ENCODE results near the gene SLC29A2.

The SLC29A2 gene

DNA sequence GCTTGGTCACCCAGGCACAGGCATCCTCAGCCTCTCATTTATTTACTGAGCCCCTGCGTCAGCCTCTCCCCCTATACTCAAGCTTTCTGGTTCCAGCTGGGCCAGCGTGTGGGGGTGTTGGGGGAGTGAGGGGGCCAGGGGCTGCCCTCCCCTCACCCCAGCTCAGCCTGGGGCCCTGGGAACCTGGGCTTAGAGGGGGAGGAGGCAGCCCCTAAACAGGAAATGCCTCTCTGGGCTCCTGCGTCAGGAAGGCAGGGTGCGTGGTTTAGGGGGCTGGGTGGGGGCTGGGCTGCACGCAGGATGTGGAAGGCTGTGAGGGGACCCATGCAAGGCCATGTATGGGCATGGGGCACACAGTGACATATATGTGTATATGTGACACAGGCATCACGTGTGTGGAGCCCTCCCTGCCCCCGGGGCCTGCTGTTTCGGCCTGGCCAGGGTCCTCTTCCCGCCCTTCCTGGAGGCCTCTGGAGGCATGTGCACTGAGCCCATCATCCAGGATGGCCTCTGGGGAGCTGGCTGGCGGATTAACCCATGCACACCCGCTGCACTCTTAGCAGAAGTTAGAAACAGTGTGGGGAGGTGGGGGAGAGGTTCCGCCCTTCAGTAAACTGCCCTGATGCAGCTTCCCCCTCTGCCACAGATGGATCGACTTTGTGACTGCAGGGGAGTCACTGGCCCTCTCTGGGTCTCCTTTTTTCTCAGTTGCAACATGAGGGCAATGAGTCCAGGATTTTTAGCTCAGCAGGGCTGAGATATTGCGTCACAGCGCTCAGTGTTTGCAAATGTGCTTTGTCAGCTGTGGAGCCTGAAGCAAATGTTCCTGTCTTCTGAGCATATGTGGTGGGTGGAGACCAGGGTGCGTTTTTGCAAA, 53.6 kb downstream of the SLC29A2 start:
- ATAC-seq, result peak; percentile 55 to 60

DNA sequence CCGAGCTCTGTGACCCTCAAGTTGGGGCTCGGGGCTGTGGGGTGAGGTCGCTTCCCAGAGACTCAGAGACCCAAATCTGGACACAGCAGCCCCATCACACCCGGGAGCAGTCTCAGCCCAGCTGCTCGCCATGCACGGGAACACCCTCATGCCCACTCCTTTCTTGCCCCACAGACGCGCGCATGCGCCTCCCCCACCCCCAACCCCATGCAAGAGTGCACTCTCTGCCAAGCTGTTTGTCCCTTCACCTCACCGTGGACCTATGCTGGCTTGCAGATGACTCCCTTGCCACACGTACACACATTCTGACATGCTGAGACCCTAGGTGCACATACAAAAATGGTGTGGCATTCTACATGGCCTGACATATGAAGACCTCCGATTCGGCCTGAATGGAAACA, 54.2 kb downstream of the SLC29A2 start:
- no peak for ATAC-seq

DNA sequence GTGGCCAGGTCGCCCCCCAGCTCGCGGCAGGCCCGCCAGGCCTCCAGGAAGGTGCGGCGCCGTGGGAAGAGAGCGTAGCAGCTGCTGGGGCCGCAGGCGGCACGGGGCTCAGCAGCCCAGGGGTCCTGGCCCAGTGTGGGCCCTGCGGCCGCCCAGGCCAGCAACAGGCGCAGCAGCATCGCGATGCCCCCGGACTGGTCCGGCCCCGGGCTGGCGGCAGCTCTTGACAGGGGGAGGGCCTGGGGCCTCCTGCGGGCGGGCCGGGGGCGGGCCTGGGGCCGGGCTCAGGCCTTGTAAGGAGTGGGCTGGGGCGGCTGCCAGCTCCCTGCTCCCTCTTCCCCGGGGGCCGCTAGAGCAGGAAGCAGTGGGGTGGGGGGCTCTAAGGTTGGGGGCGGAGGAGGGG, 54.7 kb downstream of the SLC29A2 start, which contains the start of gene CD248:
Gene CD248 (minus strand): TSS at position 196 of the 403 bp plus-strand sequence. CDS start 17 bp downstream, at position 179.
- ATAC-seq, result no peak

DNA sequence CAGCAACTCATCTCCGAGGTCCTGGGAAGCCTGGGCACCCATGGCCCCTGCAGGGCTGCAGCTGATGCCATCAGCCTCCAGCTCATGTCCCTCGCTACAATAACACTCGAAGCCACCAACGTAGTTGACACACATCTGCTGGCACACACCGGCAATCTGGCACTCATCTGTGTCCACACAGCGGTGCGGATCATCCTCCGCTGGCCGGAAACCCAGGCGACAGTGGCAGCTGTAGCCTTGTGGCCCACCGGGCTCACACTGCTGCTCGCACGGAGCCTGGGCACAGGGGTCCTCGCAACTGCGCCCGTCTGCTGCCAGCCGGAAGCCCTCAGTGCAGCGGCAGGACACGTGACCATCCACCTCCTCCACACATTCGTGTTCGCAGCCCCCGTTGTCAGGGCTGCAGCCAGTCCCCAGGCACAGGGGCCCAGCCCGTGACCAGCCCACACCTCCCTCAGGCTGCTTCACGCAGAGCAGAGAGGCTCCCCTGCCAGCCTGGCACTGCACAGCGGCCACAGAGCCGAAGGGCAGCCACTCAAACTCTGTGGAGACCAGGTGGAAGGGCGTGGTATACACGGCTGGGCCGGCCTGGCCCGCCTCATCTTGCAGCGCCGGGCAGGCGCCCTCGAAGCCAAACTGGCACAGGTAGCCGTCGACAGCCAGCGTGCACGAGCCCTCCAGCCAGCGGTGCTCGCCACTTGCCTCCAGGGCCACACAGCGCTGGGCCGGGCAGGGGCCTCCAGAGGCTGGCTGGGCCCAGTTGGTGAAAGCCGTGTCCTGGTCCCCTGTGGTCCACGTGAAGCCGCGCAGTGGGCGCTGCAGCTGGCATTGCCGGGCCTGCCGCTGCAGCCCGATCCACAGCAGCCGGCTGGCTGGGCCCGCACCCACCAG, 55.4 kb downstream of the SLC29A2 start:
- no peak for ATAC-seq

DNA sequence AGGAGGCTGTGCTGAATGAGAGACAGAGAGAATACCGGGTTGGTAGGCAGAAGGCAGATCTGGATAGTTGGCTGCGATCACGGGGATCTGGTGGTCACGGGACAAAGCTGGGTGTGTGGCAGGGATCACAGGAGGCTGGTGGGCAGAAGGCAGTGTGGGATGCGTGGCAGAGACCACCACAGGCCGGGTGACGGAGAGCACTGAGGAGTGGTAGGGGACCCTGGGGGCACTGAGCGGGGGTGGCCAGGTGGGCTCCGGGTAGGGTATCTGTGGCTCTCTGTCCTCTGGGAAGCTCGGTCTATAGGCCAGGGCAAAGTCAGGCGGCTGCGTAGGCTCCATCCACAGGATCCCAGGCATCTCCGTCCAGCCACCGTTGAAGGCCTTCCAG, 56.1 kb downstream of the SLC29A2 start:
- ATAC-seq, result no peak

DNA sequence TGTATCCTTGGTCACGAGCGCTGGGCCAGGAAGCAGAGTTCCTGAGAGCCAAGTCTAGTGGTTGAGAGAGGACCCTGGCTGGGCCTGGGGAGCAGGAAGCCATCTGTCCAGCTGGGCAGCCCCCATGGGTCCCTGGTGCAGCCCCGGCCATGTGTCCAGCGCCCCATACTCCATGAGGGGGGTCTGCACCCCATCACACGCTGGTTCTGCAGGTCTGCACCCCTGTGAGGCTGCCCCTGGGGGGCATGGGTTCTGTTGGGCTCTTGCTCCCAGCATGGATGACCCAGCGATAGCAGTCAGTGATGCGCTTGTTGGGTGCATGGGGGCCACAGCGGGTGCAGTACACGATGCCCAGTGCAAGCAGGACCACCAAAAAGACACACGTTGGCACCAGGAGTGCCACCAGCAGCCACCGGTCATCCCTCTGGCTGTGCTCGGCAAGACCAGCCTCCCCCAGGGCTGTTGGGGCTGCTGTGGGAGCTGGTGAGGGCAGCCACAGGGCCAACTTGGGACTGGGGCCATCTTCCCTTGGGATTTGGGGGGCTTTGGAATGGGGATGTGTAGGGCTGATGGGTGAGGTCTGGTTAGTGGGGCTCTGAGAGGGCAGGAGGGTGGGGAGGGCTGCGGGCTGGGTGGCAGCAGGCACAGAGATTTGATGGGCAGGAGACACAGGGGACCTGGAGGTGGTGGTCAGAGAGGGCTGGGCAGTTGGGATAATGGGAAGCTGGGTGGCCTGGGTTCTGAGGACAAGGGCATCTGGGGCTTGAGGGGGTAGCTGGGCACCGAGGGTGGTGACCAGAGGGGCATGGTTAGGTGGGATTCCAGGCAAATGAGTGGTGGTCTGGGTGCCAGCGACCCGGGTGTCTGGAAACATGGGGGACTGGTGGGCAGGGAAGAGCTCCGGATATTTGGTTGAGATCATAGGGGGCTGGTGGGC, 56.7 kb downstream of the SLC29A2 start:
- ATAC-seq, result no peak

DNA sequence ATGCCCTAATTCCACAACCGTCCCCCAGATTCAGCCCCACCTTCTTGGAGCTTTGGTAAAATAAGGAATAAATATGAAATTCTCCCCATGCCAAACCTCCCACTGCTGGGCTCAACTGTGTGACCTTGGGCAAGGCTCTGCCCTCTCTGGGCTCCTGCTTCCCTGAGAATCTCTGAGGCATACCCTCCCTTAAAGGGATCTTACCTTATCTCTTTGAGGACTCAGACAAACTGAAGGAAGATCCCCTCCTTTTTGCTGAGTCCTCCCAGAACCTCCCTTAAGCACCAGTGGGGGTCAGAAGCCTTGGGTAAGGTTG, 57.4 kb downstream of the SLC29A2 start:
- ATAC-seq, result no peak

DNA sequence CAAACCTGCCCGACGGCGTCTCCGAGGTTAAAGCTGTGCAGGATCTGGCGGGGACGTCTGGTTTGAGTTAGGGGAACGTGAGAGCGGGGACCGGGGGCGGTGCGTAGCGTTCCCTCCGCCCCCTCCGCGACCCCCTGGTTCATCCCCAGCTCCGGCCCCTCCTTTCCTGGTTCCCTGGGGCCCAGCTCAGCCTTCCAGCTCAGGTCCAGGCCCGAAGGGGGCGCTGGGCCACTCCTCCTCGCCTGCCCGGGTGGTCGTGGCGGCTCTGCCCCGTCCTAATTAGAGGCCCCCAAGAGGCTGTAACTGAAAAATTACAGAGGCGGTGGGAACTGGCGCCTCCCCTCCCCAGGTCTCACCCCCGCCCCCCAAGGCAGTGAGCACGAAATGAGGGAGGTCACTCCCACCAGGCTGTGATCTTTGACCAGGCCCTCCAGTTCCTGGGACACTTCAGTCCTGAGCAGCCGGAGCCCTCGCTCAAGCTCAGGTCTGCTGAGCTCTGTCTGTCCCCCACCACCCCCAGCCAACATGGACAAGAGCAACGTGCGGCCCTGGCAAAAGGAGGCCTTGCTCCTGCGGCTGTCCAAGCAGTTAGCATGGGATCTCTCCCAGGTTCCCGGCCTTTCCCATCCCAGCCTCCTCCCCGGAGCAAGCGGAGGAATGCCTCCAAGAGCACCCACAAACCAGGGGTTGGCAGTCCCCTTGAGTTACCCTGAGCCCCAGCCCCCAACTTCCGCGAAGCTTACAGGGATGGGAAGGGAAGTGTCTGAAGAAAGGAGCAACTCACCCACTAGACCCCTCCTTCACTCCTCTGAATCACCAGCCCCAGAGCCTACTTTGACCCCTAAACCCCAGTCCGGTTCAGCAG, 58.0 kb downstream of the SLC29A2 start:
- no peak for ATAC-seq

DNA sequence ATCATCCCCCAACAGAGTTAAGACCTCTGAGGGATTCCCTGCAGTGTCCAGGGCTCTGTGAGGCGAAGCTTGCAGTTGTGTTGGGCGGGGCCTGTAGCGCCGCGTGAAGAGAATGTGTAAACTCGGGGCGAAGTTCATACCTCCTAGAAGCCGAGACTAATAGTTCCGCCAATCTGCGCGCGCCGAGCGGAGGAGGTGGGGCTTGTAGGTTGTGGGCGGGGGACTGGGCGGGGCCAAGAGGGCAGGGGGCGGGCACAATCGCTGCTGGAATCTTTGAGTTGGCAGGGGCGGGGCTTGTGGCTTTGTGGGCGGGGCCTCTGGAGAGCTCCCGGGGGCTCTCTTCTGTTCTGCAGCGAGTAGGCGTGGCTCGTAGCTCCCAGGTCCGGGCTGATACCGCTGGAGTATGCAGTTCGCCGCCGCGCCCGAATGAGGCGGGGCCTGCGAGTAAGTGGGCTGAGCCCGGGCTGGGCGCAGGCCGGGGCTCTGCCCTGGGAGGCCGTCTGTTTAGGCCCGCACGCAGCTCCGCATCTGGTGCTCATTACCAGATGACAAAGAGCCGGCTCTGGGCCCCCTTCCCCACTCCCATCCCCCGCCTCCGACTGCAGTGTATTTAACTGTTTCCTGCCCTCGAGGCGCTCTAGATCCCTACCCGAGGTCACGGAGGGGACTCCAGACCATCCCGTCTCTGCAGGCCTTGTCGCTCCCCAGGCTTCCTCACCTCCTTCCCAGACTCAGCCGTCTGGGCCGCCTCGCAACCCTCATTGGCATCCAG, 58.8 kb downstream of the SLC29A2 start:
- ATAC-seq, result peak; percentile 79
